Measurements from ENCODE around the gene CAPN13. TPM values are rescaled to one million over a fixed set of nuclear protein-coding genes. Genes with fewer than 3 reads are reported as not detected.
A peak's percentile ranks its signal among the peaks of the same experiment; 100 is the strongest.

CAPN13 gene
- total RNA-seq, 2 donors from 2014 or later = 25.5 to 31.2 TPM

DNA sequence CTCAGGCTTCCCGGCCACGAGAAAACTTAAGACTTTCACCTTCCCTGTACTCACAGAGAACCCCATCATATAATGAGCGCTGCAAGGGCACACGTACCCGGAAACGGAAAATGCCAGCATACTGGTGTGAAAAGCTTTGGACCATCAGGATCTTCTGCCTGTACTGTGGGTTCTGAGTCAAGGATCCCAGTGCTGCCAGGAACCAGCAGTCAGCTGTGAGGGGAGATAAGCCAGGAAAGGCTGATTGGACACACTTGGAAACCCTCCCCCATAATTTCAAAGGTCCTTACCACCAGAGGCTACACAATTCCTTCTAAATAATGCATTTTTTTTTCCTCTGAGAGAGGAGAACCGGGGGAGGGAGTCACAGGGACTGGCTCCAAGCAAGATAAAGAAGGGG is 31.4 kb downstream of the CAPN13 start:
- Histone ChIP-seq H3K4me3 (no peak overlapping the region), H3K36me3 (no peaks in the 10 kb centered on the region), H3K9me3 (no peaks in the 10 kb centered on the region), H3K27me3 (no peaks in the 10 kb centered on the region), H3K4me1 (no peaks in the 10 kb centered on the region), H3K9ac (ENCODE audit: low read depth in 2 of 2, low read length in 2 of 2) (no peak overlapping the region), H3K27ac (no peak overlapping the region)
- TF ChIP-seq, protein P1, sequence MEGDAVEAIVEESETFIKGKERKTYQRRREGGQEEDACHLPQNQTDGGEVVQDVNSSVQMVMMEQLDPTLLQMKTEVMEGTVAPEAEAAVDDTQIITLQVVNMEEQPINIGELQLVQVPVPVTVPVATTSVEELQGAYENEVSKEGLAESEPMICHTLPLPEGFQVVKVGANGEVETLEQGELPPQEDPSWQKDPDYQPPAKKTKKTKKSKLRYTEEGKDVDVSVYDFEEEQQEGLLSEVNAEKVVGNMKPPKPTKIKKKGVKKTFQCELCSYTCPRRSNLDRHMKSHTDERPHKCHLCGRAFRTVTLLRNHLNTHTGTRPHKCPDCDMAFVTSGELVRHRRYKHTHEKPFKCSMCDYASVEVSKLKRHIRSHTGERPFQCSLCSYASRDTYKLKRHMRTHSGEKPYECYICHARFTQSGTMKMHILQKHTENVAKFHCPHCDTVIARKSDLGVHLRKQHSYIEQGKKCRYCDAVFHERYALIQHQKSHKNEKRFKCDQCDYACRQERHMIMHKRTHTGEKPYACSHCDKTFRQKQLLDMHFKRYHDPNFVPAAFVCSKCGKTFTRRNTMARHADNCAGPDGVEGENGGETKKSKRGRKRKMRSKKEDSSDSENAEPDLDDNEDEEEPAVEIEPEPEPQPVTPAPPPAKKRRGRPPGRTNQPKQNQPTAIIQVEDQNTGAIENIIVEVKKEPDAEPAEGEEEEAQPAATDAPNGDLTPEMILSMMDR (IDR thresholded peaks at IDR 0.05) = no peak
- intact Hi-C loops (cut with DNase I) = no loop called here
- DNase-seq = peak; percentile 10

DNA sequence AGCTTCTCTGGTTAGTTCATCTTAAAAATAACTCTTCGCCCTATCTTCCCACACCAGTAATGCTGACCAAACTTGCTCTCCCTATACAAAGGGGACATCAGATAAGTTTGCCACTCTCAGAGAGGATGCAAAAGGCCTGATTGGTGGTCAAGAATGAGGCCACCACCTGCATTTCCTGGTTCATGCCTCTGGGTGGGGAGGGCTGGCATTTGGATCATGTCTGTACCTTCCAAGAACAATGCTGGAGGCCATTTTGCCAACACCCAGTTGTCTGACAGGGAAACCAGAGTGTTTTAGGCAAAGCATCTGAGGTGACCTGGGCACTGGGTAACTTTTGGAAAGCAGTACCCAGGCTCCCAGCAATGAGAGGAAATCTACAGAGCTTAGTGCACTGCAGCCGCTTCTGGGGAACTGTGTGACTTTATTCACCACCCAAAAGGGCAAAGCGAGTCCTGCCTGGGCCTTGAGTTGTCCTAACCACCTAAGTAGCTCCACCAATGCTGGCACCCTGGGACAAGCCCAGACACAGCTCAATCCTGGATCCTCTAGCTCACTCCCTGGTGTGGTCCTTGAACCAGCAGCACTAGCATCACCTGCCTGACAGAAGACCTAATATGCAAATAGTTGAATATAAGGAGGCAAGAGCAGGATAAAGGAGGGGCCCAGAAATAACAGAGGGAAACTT is 35.1 kb downstream of the CAPN13 start:
- Histone ChIP-seq H3K9ac (ENCODE audit: low read depth in 2 of 2, low read length in 2 of 2) (no peak overlapping the region), H3K4me3 (no peak overlapping the region), H3K36me3 (no peaks in the 10 kb centered on the region), H3K27ac (no peak overlapping the region), H3K27me3 (no peaks in the 10 kb centered on the region), H3K9me3 (no peaks in the 10 kb centered on the region), H3K4me1 (no peaks in the 10 kb centered on the region)
- DNase-seq = peak; percentile 9
- TF ChIP-seq, protein P1 (IDR thresholded peaks at IDR 0.05) = no peak
- intact Hi-C loops (cut with DNase I) = no loop called here

DNA sequence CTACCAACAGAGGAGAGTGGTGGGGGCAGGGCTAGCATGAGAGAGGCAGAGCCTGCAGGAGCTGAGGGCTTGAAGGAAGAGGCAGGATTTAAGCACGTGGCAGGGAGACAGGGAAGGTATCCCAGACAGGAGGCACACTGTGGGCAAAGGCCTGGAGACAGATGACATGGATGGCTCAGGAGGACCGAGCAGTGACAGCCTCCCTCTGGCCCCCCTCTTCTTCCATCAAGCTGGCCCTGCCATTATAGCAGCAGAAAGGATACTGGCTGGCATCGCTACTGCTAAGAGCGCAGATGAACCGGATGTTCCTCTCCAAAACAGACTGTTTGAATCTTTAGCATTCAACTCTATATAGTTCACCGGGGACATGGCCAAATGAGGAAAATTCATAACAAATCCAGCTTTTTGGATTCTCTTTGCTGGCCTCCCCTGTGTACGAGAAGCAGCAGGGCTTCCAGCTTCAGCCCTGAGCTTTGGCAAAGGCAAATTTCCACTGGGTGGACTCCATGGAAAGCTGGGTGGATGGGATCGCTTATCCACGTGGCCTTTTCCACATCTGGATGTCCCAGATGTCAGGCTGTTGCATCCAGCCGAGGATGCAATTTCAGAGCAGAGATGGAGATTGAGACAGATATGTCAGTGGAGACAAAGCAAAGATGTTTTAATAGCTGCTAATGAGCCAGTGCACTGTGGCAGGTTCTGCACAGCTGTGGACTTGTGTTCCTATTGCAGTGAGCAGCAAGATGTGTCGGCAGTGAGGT is 36.2 kb downstream of the CAPN13 start:
- Histone ChIP-seq H3K27me3 (no peaks in the 10 kb centered on the region), H3K9me3 (no peaks in the 10 kb centered on the region), H3K36me3 (no peaks in the 10 kb centered on the region), H3K27ac (no peak overlapping the region), H3K9ac (ENCODE audit: low read depth in 2 of 2, low read length in 2 of 2) (no peak overlapping the region), H3K4me1 (no peaks in the 10 kb centered on the region), H3K4me3 (no peak overlapping the region)
- TF ChIP-seq, protein P1 (IDR thresholded peaks at IDR 0.05) = no peak
- peak; percentile 12 for DNase-seq
- intact Hi-C loops (cut with DNase I) = no loop called here

DNA sequence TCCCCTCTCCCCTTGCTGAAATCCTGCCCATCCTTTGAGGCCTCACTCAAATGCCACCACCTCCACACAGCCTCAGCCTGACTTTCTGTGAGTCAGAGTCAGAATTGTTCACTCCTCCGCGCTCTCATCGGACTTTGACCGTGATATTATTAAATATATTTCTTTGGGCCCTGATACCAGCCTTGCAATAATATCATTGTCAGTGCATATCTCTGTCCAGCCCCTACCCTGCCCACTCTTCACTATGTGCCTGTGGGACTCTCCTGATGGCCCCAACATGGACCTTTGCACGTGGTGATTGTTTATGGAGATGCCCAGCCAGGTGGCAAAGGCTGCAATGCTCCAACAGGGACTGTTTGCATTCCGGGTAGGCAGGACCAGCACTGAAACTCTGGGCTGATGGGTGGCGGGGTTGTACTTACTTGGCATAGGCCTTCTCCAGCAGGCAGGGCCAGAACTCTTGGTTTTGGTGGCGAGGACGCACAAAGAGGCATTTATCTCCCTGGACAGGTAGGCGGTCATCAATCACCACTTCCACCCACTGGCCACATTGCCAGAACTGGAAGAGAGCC is 37.3 kb downstream of the CAPN13 start:
- Histone ChIP-seq H3K4me3 (no peak overlapping the region), H3K27ac (no peak overlapping the region), H3K9ac (ENCODE audit: low read depth in 2 of 2, low read length in 2 of 2) (no peak overlapping the region), H3K27me3 (no peaks in the 10 kb centered on the region), H3K36me3 (no peaks in the 10 kb centered on the region), H3K9me3 (no peaks in the 10 kb centered on the region), H3K4me1 (no peaks in the 10 kb centered on the region)
- peak; percentile 4 for DNase-seq
- intact Hi-C loops (cut with DNase I) = no loop called here
- TF ChIP-seq, protein P1 (IDR thresholded peaks at IDR 0.05) = no peak

DNA sequence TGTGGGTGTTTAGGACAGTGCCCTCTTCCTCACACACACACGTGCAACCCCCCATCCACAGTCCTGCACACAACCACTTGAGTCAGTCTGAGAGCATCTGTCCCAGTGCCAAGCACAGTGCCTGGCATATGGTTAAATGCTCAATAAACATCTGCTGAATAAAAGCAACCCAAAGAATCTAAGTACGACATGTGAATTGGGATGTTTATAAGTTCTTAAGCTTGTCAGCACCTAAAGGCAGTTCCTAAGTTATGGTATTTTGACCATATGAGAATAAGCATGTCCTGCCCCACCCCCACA is 37.8 kb downstream of the CAPN13 start:
- Histone ChIP-seq H3K4me3 (no peak overlapping the region), H3K9me3 (no peaks in the 10 kb centered on the region), H3K4me1 (no peaks in the 10 kb centered on the region), H3K27ac (no peak overlapping the region), H3K9ac (ENCODE audit: low read depth in 2 of 2, low read length in 2 of 2) (no peak overlapping the region), H3K27me3 (no peaks in the 10 kb centered on the region), H3K36me3 (no peaks in the 10 kb centered on the region)
- intact Hi-C loops (cut with DNase I) = no loop called here
- no peak for DNase-seq
- TF ChIP-seq, protein P1 (IDR thresholded peaks at IDR 0.05) = no peak
